ENCODE measurements around the gene CACNB4. TPM values are rescaled to one million over a fixed set of nuclear protein-coding genes. Genes with fewer than 3 reads are reported as not detected.

Gene CACNB4
- total RNA-seq, 4 donors from 2014 or later = 3.5 to 4.8 (median 4.3) TPM

GRCh38 chr2:151805343-151805742 is 293.5 kb downstream of the CACNB4 start:
- WGBS, 2 donors = 95% methylated on average over 1 of the region's 1 CpG
- Histone ChIP-seq H3K27me3 (no peaks in the 10 kb centered on the region), H3K36me3 (peaks cover 6 to 54% (median 8%) of the 10 kb centered on the region in 3 donors)

GRCh38 chr2:151803811-151804210 is 295.0 kb downstream of the CACNB4 start:
- Histone ChIP-seq H3K9me3 (no peaks in the 10 kb centered on the region), H3K27ac (no peak overlapping the region), H3K4me3 (no peak overlapping the region), H3K36me3 (peaks cover 6 to 47% (median 8%) of the 10 kb centered on the region in 3 donors), H3K4me1 (peaks cover 0 to 11% (median 0%) of the 10 kb centered on the region in 4 donors), H3K27me3 (no peaks in the 10 kb centered on the region)
- TF ChIP-seq POLR2A (IDR thresholded peaks at IDR 0.05) = no peak
- no peak for TF ChIP-seq EP300 (IDR thresholded peaks at IDR 0.05)
- TF ChIP-seq CTCF (IDR thresholded peaks at IDR 0.05) = no peak
- DNase-seq (ENCODE audit: low spot score in 2 of 2) = no peak

More at GRCh38 chr2:151805343-151805742, 293.5 kb downstream of the CACNB4 start:
- TF ChIP-seq CTCF (IDR thresholded peaks at IDR 0.05) (no peak), POLR2A (IDR thresholded peaks at IDR 0.05) (no peak), EP300 (IDR thresholded peaks at IDR 0.05) (no peak)
- DNase-seq (ENCODE audit: low spot score in 2 of 2) = no peak
- Histone ChIP-seq H3K9me3 (no peaks in the 10 kb centered on the region), H3K27ac (no peak overlapping the region), H3K4me1 (peaks cover 0 to 14% (median 0%) of the 10 kb centered on the region in 4 donors), H3K4me3 (no peak overlapping the region)

GRCh38 chr2:151802315-151802714 is 296.5 kb downstream of the CACNB4 start:
- H3K27ac ChIP-seq = no peak overlapping the region
- no peaks in the 10 kb centered on the region for H3K27me3 ChIP-seq
- TF ChIP-seq POLR2A (IDR thresholded peaks at IDR 0.05) = no peak
- no peak for TF ChIP-seq EP300 (IDR thresholded peaks at IDR 0.05)
- no peak for TF ChIP-seq CTCF (IDR thresholded peaks at IDR 0.05)
- no peaks in the 10 kb centered on the region for H3K4me1 ChIP-seq
- WGBS, 2 donors = 83 to 90% methylated on average over 2 of the region's 2 CpGs
- H3K9me3 ChIP-seq = no peaks in the 10 kb centered on the region
- H3K36me3 ChIP-seq = peaks cover 6 to 48% (median 8%) of the 10 kb centered on the region in 3 donors
- H3K4me3 ChIP-seq = no peak overlapping the region
- no peak for DNase-seq (ENCODE audit: low spot score in 2 of 2)

- 91 to 95% methylated on average over 3 of the region's 3 CpGs for WGBS, 2 donors
- H3K9me3 ChIP-seq = no peaks in the 10 kb centered on the region
- H3K27me3 ChIP-seq = no peaks in the 10 kb centered on the region
- TF ChIP-seq EP300 (IDR thresholded peaks at IDR 0.05) (no peak), CTCF (IDR thresholded peaks at IDR 0.05) (no peak), POLR2A (IDR thresholded peaks at IDR 0.05) (no peak)
- DNase-seq (ENCODE audit: low spot score in 2 of 2) = no peak
- no peak overlapping the region for H3K4me3 ChIP-seq
- no peaks in the 10 kb centered on the region for H3K4me1 ChIP-seq
- peaks cover 3 to 30% (median 7%) of the 10 kb centered on the region in 3 donors for H3K36me3 ChIP-seq
- no peak overlapping the region for H3K27ac ChIP-seq
Observed at GRCh38 chr2:151799886-151800292, 299.0 kb downstream of the CACNB4 start.

- Histone ChIP-seq H3K36me3 (peaks cover 0 to 40% (median 7%) of the 10 kb centered on the region in 3 donors), H3K9me3 (no peaks in the 10 kb centered on the region), H3K27ac (no peak overlapping the region), H3K4me3 (no peak overlapping the region), H3K27me3 (no peaks in the 10 kb centered on the region), H3K4me1 (no peaks in the 10 kb centered on the region)
- DNase-seq (ENCODE audit: low spot score in 2 of 2) = no peak
- 80 to 87% methylated on average over 2 of the region's 2 CpGs for WGBS, 2 donors
- TF ChIP-seq EP300 (IDR thresholded peaks at IDR 0.05) (no peak), POLR2A (IDR thresholded peaks at IDR 0.05) (no peak), CTCF (IDR thresholded peaks at IDR 0.05) (no peak)
Observed at GRCh38 chr2:151796774-151797173, 302.1 kb downstream of the CACNB4 start.

Measured in tibial nerve (tissue), 4 donors.